HUDEP-2 (cell line): ENCODE data around the gene C1orf159.
A peak's percentile ranks its signal among the peaks of the same experiment; 100 is the strongest.
"Not testable (repeated sequence)": the region's sequence is repeated elsewhere in the genome, so short reads cannot be mapped to it uniquely, and the experiment has no call there.

Experiments used
- DNase-seq, 76 experiments: peaks; one replicate each; lab custom pipeline; 2025; ENCODE audit not compliant: unreplicated experiment in 76 of 76; lab: John Stamatoyannopoulos, UW

C1orf159 gene

GRCh38 chr1:1119272-1119890 lies 3.5 kb upstream of the C1orf159 start:
- no peak for DNase-seq

GRCh38 chr1:1118876-1119220 lies 3.0 kb upstream of the C1orf159 start:
- no peak for DNase-seq

- no peak for DNase-seq
These were observed 2.4 kb upstream of the C1orf159 start for GRCh38 chr1:1118011-1118875.

GRCh38 chr1:1117469-1117831 lies 1.6 kb upstream of the C1orf159 start:
- DNase-seq = no peak

GRCh38 chr1:1116701-1117468 lies 996 bp upstream of the C1orf159 start:
- DNase-seq = peak in 1 of 76 experiments; percentile 27

GRCh38 chr1:1115136-1115785 lies 628 bp downstream of the C1orf159 start:
- no peak for DNase-seq

GRCh38 chr1:1114431-1114830 lies 1.5 kb downstream of the C1orf159 start:
- DNase-seq = no peak

- DNase-seq = no peak
These were observed 3.5 kb downstream of the C1orf159 start for GRCh38 chr1:1112237-1112985.

- no peak for DNase-seq
These were observed 4.2 kb downstream of the C1orf159 start for GRCh38 chr1:1111516-1112236.

- DNase-seq = no peak
These were observed 5.3 kb downstream of the C1orf159 start for GRCh38 chr1:1110561-1110971.

- peak in 2 of 76 experiments; percentile 15 to 21 for DNase-seq
These were observed 6.1 kb downstream of the C1orf159 start for GRCh38 chr1:1109743-1110142.

GRCh38 chr1:1106510-1107221 lies 9.2 kb downstream of the C1orf159 start:
- DNase-seq = no peak

GRCh38 chr1:1104152-1104551 lies 11.7 kb downstream of the C1orf159 start:
- not testable (repeated sequence) for DNase-seq

- DNase-seq = no peak
These were observed 14.4 kb downstream of the C1orf159 start for GRCh38 chr1:1101503-1101902.

- DNase-seq = no peak
These were observed 15.6 kb downstream of the C1orf159 start for GRCh38 chr1:1100296-1100695.

- no peak for DNase-seq
These were observed 16.2 kb downstream of the C1orf159 start for GRCh38 chr1:1099506-1100183.

GRCh38 chr1:1098681-1099421 lies 17.0 kb downstream of the C1orf159 start:
- DNase-seq = no peak

- not testable (repeated sequence) for DNase-seq
These were observed 19.8 kb downstream of the C1orf159 start for GRCh38 chr1:1096136-1096535.
